Right lobe of liver (tissue), 6 donors: Measurements from ENCODE around the gene ZSCAN18. TPM values are rescaled to one million over a fixed set of nuclear protein-coding genes. Genes with fewer than 3 reads are reported as not detected.

Experiments used
- ATAC-seq, 4 donors: fragments of 200-7000 bp; cut with Tn5 transposase; one replicate each; pipeline ENCODE4 v1.9.1; 2020; ENCODE audit warnings: mild to moderate bottlenecking in 4 of 4, moderate library complexity in 4 of 4
- DNase-seq, 3 donors: peaks; one replicate each; pipeline ENCODE4 v3.0.0-alpha.2; 2020
- H3K27ac ChIP-seq, 3 donors: fragments of 200-600 bp; one replicate each; pipeline ENCODE4 v1.8.0; 2022
- H3K27me3 ChIP-seq, 2 donors: fragments of 200-600 bp; one replicate each; pipeline ENCODE4 v1.8.0; 2022
- H3K36me3 ChIP-seq, 4 donors: fragments of 200-600 bp; sonication (generic) in 1 of 4; one replicate each; pipeline versions ENCODE4 v1.5.1 to v1.8.0; 2017 to 2022; ENCODE audit warnings: control low read depth in 1 of 4
- H3K4me1 ChIP-seq, 4 donors: fragments of 200-600 bp; sonication (generic) in 1 of 4; one replicate each; pipeline versions ENCODE4 v1.5.1 to v1.8.0; 2017 to 2022; ENCODE audit warnings: control low read depth in 1 of 4
- H3K4me3 ChIP-seq, 3 donors: fragments of 200-600 bp; one replicate each; pipeline ENCODE4 v1.8.0; 2022
- H3K9me3 ChIP-seq, 4 donors: fragments of 200-600 bp; sonication (generic) in 1 of 4; one replicate each; pipeline versions ENCODE4 v1.5.1 to v1.8.0; 2017 to 2022; ENCODE audit warnings: control low read depth in 1 of 4
- CTCF ChIP-seq, 4 donors: fragments of 200-600 bp in 3 of 4; fragments of 450-650 bp in 1 of 4; IDR thresholded peaks; one replicate each; pipeline versions ENCODE4 v1.5.1 to v1.8.0; 2016 to 2022; ENCODE audit warnings: antibody characterized with exemption in 4 of 4, mild to moderate bottlenecking in 2 of 4
- POLR2A ChIP-seq: fragments of 450-650 bp; IDR thresholded peaks from one replicate; pipeline ENCODE4 v1.6.1; 2017; ENCODE audit warnings: antibody characterized with exemption, mild to moderate bottlenecking
- WGBS: methylation state at CpG from one replicate; pipeline ENCODE4 v1.1.6; 2018; ENCODE audit warnings: low coverage, low lambda C conversion rate; ENCODE audit not compliant: insufficient coverage; ENCODE audit errors: missing lambda C conversion rate; 5-methylcytosine and 5-hydroxymethylcytosine counted together
- intact Hi-C, 2 donors: fragments of 100-400 bp; cut with DNase I; formaldehyde crosslinking; loops; one replicate each; pipeline versions ENCODE4 v1.11.2 to v1.14.1; 2022
- total RNA-seq, 6 experiments: library from RNA; depleted of rRNA in 2 of 6; stranded (reverse); fragments of >200 nt in 2 of 6; fragmentation: NEBNext Ultra II Directional in 3 of 6; extraction: Animal tissue kit (Norgen Biotek cat#: 25700) in 3 of 6; gene quantifications; one replicate each; pipeline versions ENCODE4 v1.1.0 to v1.2.4, GENCODE V29; 2016 to 2023
- donor health status: DM: no; HTN: yes; CAD: no.
- donor health status: DM: no; HTN: no; CAD: no.
- donor health status: DM: no; HTN: no; CAD: no.
- donor health status: DM: no; HTN: yes; CAD: no.
- donor health status: DM: no; HTN: yes; CAD: no.

ZSCAN18 gene
- total RNA-seq, 6 experiments from 2014 or later = 6.3 to 17.1 (median 10.7) TPM

- no peaks in the 10 kb centered on the region for H3K4me1 ChIP-seq
- intact Hi-C loops = no loop called here
- WGBS = 92% methylated on average over 3 of the region's 3 CpGs
- H3K27me3 ChIP-seq = no peaks in the 10 kb centered on the region
- TF ChIP-seq CTCF (IDR thresholded peaks at IDR 0.05) (no peak), POLR2A (no peak)
- no peak overlapping the region for H3K4me3 ChIP-seq
- peaks cover 0 to 91% (median 55%) of the 10 kb centered on the region in 4 donors for H3K9me3 ChIP-seq
- ATAC-seq = no peak
- H3K27ac ChIP-seq = no peak overlapping the region
- peaks cover 5 to 34% (median 9%) of the 10 kb centered on the region in 4 donors for H3K36me3 ChIP-seq
- DNase-seq = no peak
These were observed 31.3 kb upstream of the ZSCAN18 start for GRCh38 chr19:58129284-58129683.

- Histone ChIP-seq H3K9me3 (peaks cover 0 to 89% (median 54%) of the 10 kb centered on the region in 4 donors), H3K27ac (no peak overlapping the region), H3K27me3 (no peaks in the 10 kb centered on the region), H3K36me3 (peaks cover 5 to 33% (median 9%) of the 10 kb centered on the region in 4 donors), H3K4me1 (no peaks in the 10 kb centered on the region), H3K4me3 (no peak overlapping the region)
- ATAC-seq = no peak
- intact Hi-C loops = no loop called here
- DNase-seq = no peak
- TF ChIP-seq POLR2A (no peak), CTCF (IDR thresholded peaks at IDR 0.05) (no peak)
- 90% methylated on average over 5 of the region's 12 CpGs for WGBS
These were observed 30.1 kb upstream of the ZSCAN18 start for GRCh38 chr19:58128041-58128685.

- DNase-seq (no peak), ATAC-seq (no peak)
- Histone ChIP-seq H3K27me3 (no peaks in the 10 kb centered on the region), H3K9me3 (peaks cover 0 to 66% (median 26%) of the 10 kb centered on the region in 4 donors), H3K4me1 (no peaks in the 10 kb centered on the region), H3K27ac (no peak overlapping the region), H3K36me3 (peaks cover 0 to 6% (median 1%) of the 10 kb centered on the region in 4 donors), H3K4me3 (no peak overlapping the region)
- intact Hi-C loops = no loop called here
- 14% methylated on average over 1 of the region's 5 CpGs for WGBS
- TF ChIP-seq CTCF (IDR thresholded peaks at IDR 0.05) (no peak), POLR2A (no peak)
These were observed 25.3 kb upstream of the ZSCAN18 start for GRCh38 chr19:58123354-58123753.

- Histone ChIP-seq H3K4me1 (no peaks in the 10 kb centered on the region), H3K27me3 (no peaks in the 10 kb centered on the region), H3K9me3 (peaks cover 0 to 28% (median 2%) of the 10 kb centered on the region in 4 donors), H3K4me3 (no peak overlapping the region), H3K36me3 (no peaks in the 10 kb centered on the region), H3K27ac (no peak overlapping the region)
- no peak for DNase-seq
- TF ChIP-seq CTCF (IDR thresholded peaks at IDR 0.05) (no peak), POLR2A (no peak)
- no peak for ATAC-seq
- 64% methylated on average over 5 of the region's 5 CpGs for WGBS
- intact Hi-C loops = no loop called here
These were observed 21.1 kb upstream of the ZSCAN18 start for GRCh38 chr19:58118979-58119733.
